Fibroblast of villous mesenchyme (primary cell): ENCODE measurements around the gene ARHGAP6. TPM values are rescaled to one million over a fixed set of nuclear protein-coding genes. Genes with fewer than 3 reads are reported as not detected.

Experiments
- DNase-seq: peaks from one replicate; pipeline ENCODE4 v3.0.0-alpha.2; 2010; ENCODE audit warnings: low read depth
- H3K4me3 ChIP-seq: 2 replicates; pipeline ENCODE4 v1.5.1; 2011; ENCODE audit warnings: low read depth, mild to moderate bottlenecking, low read length
- CTCF ChIP-seq: IDR thresholded peaks from 2 replicates; pipeline ENCODE4 v1.5.1; 2012; ENCODE audit warnings: low read depth, mild to moderate bottlenecking, low read length; ENCODE audit not compliant: insufficient read depth
- total RNA-seq: library from RNA; depleted of rRNA; stranded (reverse); fragments of >200 nt; gene quantifications from 2 replicates; pipeline ENCODE4 v1.2.3, GENCODE V29; 2012

Gene ARHGAP6
- total RNA-seq, 1 donor, result 1.7 TPM

GRCh38 chrX:11282043-11282442 lies 383.7 kb downstream of the ARHGAP6 start:
- TF ChIP-seq CTCF, result no peak
- H3K4me3 ChIP-seq, result no peak overlapping the region
- no peak for DNase-seq

GRCh38 chrX:11273544-11273943 lies 392.2 kb downstream of the ARHGAP6 start:
- TF ChIP-seq CTCF, result no peak
- DNase-seq, result peak; percentile 37
- no peak overlapping the region for H3K4me3 ChIP-seq

- no peak for DNase-seq
- H3K4me3 ChIP-seq, result no peak overlapping the region
- no peak for TF ChIP-seq CTCF
Observed at GRCh38 chrX:11272863-11273262, 392.9 kb downstream of the ARHGAP6 start.

GRCh38 chrX:11272290-11272689 lies 393.4 kb downstream of the ARHGAP6 start:
- no peak overlapping the region for H3K4me3 ChIP-seq
- no peak for TF ChIP-seq CTCF
- no peak for DNase-seq

GRCh38 chrX:11269996-11270395 lies 395.7 kb downstream of the ARHGAP6 start:
- no peak for TF ChIP-seq CTCF
- DNase-seq, result no peak
- H3K4me3 ChIP-seq, result no peak overlapping the region

- DNase-seq, result no peak
- no peak overlapping the region for H3K4me3 ChIP-seq
- no peak for TF ChIP-seq CTCF
Observed at GRCh38 chrX:11269006-11269405, 396.7 kb downstream of the ARHGAP6 start.

- DNase-seq, result no peak
- no peak overlapping the region for H3K4me3 ChIP-seq
- TF ChIP-seq CTCF, result no peak
Observed at GRCh38 chrX:11267425-11267824, 398.3 kb downstream of the ARHGAP6 start.
